AG04449 (cell line): Measurements from ENCODE around the gene USP31.

Experiments
- CTCF ChIA-PET: fragments of 350-600 bp; formaldehyde crosslinking; extraction: SDS; loops from one replicate; lab custom pipeline; 2021; ENCODE audit warnings: antibody characterized with exemption; lab: Yijun Ruan, JAX
- POLR2A ChIA-PET: fragments of 400-600, 350-600 bp; formaldehyde crosslinking; extraction: SDS; loops from one replicate; lab custom pipeline; 2020; ENCODE audit warnings: antibody characterized with exemption, inconsistent platforms; lab: Yijun Ruan, JAX
- DNase-seq: peaks from one replicate; pipeline ENCODE4 v3.0.0-alpha.2; 2010; ENCODE audit warnings: low read depth, low spot score
- H3K4me3 ChIP-seq: 2 replicates; pipeline ENCODE4 v1.5.1; 2011; ENCODE audit warnings: low read depth, mild to moderate bottlenecking, control low read depth, low read length
- CTCF ChIP-seq: IDR thresholded peaks from one replicate; pipeline ENCODE4 v1.5.1; 2011; ENCODE audit warnings: mild to moderate bottlenecking, moderate library complexity, low read length, control low read depth, inconsistent platforms; ENCODE audit not compliant: insufficient read depth; ENCODE audit errors: missing control alignments

The USP31 gene

GRCh38 chr16:23155445-23156049 lies 6.3 kb upstream of the USP31 start:
- POLR2A ChIA-PET: no interaction called here
- no peak for DNase-seq
- CTCF ChIA-PET: interaction anchor here (0.6 kb wide), 1 partner anchor 26 kb away, joined by 4 read pairs; no protein-coding TSS in a partner anchor
- H3K4me3 ChIP-seq: no peak overlapping the region
- TF ChIP-seq CTCF: peak; percentile 38

- ChIA-PET CTCF (interaction anchor here (1.1 kb wide), 1 partner anchor 28 kb away, joined by 3 read pairs; no protein-coding TSS in a partner anchor), POLR2A (no interaction called here)
- TF ChIP-seq CTCF: no peak
- no peak overlapping the region for H3K4me3 ChIP-seq
- DNase-seq: no peak
Measured at GRCh38 chr16:23152386-23153178, 3.3 kb upstream of the USP31 start.

- no peak for DNase-seq
- H3K4me3 ChIP-seq: peak overlapping the region; percentile 82
- POLR2A ChIA-PET: no interaction called here
- CTCF ChIA-PET: interaction anchor here (1.0 to 1.1 kb wide), 2 partner anchors 33 to 286 kb away, joined by 3 read pairs; partner anchors contain the start of gene SCNN1G
- TF ChIP-seq CTCF: no peak
Measured at GRCh38 chr16:23149993-23150364, 727 bp upstream of the USP31 start.

- TF ChIP-seq CTCF: no peak
- POLR2A ChIA-PET: interaction anchor here (0.9 kb wide), 1 partner anchor 243 kb away, joined by 3 read pairs; no protein-coding TSS in a partner anchor
- peak overlapping the region; percentile 66 for H3K4me3 ChIP-seq
- CTCF ChIA-PET: interaction anchor here (1.1 to 1.4 kb wide), 3 partner anchors 34 to 288 kb away, joined by 3 to 4 read pairs (median 3); partner anchors contain the start of gene SCNN1G
- no peak for DNase-seq
Measured at GRCh38 chr16:23148513-23149266, 562 bp downstream of the USP31 start.

GRCh38 chr16:23148166-23148512 lies 1.1 kb downstream of the USP31 start:
- CTCF ChIA-PET: interaction anchor here (1.1 to 1.4 kb wide), 2 partner anchors 66 to 288 kb away, joined by 3 to 4 read pairs; no protein-coding TSS in a partner anchor
- DNase-seq: no peak
- H3K4me3 ChIP-seq: peak overlapping the region; percentile 66
- POLR2A ChIA-PET: no interaction called here
- TF ChIP-seq CTCF: no peak

- ChIA-PET POLR2A (no interaction called here), CTCF (interaction anchor here (1.4 kb wide), 1 partner anchor 289 kb away, joined by 4 read pairs; no protein-coding TSS in a partner anchor)
- TF ChIP-seq CTCF: no peak
- H3K4me3 ChIP-seq: no peak overlapping the region
- no peak for DNase-seq
Measured at GRCh38 chr16:23147666-23148065, 1.6 kb downstream of the USP31 start.
